ENCODE data around the gene RAB30. TPM values are rescaled to one million over a fixed set of nuclear protein-coding genes. Genes with fewer than 3 reads are reported as not detected.

The RAB30 gene
- polyA plus RNA-seq, 6 donors from 2014 or later = 108 to 156 (median 142) TPM

DNA sequence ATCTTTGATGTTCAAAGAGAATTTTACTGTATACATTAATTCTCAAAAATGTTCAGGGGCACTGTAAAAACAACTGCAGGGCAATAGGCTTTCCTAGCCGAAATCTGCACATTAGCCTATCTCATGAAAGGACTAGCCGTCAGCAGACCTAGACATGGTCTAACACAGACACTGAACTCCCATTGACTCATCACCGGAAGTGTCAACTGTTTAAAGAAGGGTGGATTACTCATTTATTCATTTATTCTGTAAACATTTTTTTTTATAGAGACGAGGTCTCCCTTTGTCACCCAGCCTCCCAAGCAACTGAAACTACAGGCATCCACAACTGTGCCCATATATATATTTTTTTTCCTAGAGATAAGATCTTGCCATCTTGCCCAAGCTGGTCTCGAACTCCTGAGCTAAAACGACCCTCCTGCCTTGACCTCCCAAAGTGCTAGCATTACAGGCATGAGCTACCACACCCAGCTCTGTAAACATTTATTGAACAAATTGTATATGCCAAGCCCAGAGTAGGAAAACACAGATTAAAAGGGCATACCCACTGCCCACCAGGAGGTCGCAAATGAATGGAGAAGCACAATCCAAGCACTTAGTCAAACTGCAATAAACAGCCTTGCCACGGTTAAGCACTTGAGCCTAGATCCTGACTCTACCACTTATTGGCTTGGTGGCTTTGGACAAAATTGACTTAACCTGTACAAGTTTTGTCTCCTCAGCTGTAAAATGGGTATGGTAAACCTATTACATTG is 26.6 kb downstream of the RAB30 start:
- peak in 1 of 2 donors; percentile 15 for ATAC-seq (ENCODE audit: low read depth in 2 of 2)
- Mint-ChIP-seq H3K9me3 (peaks cover 0 to 2% (median 0%) of the 10 kb centered on the region in 7 donors), H3K27me3 (no peaks in the 10 kb centered on the region), H3K4me1 (peaks cover 62 to 95% (median 86%) of the 10 kb centered on the region in 3 donors), H3K27ac (peak overlapping the region; percentile 23 to 87 (median 67)), H3K4me3 (peak overlapping the region in 5 of 8 donors; percentile 5 to 65 (median 34)), H3K36me3 (peaks cover 1 to 2% of the 10 kb centered on the region in 2 donors)
- DNase-seq = no peak

DNA sequence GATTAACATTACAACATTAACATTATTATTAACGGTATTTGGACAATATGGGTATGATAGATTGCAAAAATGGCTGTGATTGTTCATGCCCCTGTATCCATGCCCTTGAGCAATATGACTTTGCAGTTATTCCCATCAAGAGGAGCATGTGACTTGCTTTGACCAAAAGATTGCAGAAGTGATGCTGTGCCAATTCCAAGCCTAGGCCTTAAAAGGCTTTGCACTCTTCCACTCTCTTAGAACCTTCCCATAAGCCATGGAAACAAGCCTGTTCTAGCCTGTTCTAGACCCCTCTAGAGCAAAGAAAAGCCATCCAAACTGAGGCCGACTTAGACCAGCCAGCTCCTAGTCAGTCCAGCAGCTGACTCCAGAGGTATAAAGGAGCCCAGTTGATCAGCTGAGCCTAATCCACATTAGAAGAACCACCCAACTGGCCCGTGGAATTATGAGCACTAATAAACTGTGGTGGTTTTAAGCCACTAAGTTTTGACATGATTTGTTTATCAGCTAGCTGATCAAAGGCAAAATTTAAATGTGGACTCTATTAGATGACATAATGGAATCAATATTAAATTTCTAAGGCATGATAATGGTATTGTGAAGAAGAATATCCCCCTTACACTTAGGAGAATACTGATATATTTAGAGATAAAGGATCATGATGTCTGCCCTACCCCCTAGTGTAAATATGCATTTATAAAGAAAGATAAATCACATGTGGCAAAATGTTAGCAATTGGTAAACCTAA is 28.6 kb downstream of the RAB30 start:
- peaks cover 65 to 93% (median 84%) of the 10 kb centered on the region in 3 donors for H3K4me1 Mint-ChIP-seq
- H3K36me3 Mint-ChIP-seq = peaks cover 6 to 11% of the 10 kb centered on the region in 2 donors
- peak overlapping the region; percentile 13 to 80 (median 62) for H3K27ac Mint-ChIP-seq
- H3K4me3 Mint-ChIP-seq = peak overlapping the region in 3 of 8 donors; percentile 53 to 71 (median 70)
- H3K9me3 Mint-ChIP-seq = no peaks in the 10 kb centered on the region
- H3K27me3 Mint-ChIP-seq = no peaks in the 10 kb centered on the region
- DNase-seq = no peak
- ATAC-seq (ENCODE audit: low read depth in 2 of 2) = peak; percentile 12 to 32

DNA sequence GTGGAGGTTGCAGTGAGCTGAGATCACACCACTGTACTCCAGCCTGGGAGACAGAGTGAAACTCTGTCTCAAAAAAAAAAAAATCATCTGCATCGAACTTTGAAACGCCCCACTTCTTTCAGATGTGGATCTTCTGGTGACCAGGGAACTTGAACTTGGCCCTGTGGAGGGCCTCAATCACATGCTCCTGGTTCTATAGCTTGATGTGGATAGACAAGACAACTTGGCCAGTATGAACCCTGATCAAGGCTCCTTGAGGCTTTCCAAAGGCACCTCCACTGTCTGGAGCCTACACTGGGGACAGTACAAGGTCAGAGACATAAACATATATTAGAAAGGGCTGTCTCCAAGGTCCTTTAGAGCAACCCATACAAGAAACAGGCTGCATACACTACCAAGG is 30.6 kb downstream of the RAB30 start:
- H3K27ac Mint-ChIP-seq = peak overlapping the region in 5 of 6 donors; percentile 77 to 88 (median 79)
- H3K4me3 Mint-ChIP-seq = peak overlapping the region in 6 of 8 donors; percentile 9 to 69 (median 38)
- ATAC-seq (ENCODE audit: low read depth in 2 of 2) (peak in 1 of 2 donors; percentile 8), DNase-seq (no peak)
- H3K36me3 Mint-ChIP-seq = peaks cover 12 to 22% of the 10 kb centered on the region in 2 donors
- peaks cover 69 to 90% (median 82%) of the 10 kb centered on the region in 3 donors for H3K4me1 Mint-ChIP-seq
- H3K9me3 Mint-ChIP-seq = no peaks in the 10 kb centered on the region
- no peaks in the 10 kb centered on the region for H3K27me3 Mint-ChIP-seq

DNA sequence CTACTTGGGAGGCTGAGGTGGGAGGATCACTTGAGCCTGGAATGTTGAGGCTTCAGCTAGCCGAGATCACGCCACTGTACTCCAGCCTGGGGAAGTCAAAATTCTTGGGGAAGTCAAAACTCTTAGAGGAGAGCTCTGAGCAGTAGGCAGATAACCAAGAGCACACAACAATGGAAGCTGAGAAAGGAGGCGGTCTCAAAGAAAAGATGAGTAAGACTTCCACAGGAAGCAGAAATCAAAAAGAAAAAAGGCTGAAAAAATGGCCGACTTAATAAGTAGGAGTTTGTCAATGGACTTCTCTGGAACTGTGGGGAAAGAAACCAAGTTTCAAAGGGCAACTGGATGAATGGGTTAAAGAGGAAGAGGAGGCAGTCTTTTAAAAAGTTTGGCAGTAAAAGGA is 32.1 kb downstream of the RAB30 start:
- Mint-ChIP-seq H3K9me3 (no peaks in the 10 kb centered on the region), H3K27me3 (no peaks in the 10 kb centered on the region), H3K27ac (peak overlapping the region in 4 of 6 donors; percentile 63 to 84 (median 80)), H3K4me1 (peaks cover 68 to 90% (median 80%) of the 10 kb centered on the region in 3 donors), H3K4me3 (peak overlapping the region in 4 of 8 donors; percentile 4 to 53 (median 15)), H3K36me3 (peaks cover 12 to 22% of the 10 kb centered on the region in 2 donors)
- ATAC-seq (ENCODE audit: low read depth in 2 of 2) (no peak), DNase-seq (no peak)

DNA sequence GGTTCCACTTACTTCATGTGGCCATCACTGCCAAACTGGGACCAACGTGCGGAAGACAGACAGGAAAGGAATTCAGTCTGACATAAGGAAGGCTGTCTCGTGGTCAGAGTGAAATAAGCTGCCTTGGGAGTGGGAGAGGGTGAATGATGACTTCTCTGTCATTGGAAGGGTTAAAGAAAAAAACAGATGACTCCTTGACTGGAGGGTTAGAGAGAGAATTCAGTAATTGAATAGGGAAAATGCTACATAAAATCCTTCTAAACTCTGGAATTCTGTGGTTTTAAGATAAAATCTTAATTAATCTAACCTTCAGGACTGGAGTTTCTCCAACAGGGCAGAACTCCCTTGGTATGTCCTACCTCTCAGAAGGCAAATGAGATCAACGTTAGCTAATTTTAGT is 33.8 kb downstream of the RAB30 start:
- Mint-ChIP-seq H3K9me3 (no peaks in the 10 kb centered on the region), H3K27me3 (no peaks in the 10 kb centered on the region), H3K36me3 (peaks cover 12 to 22% of the 10 kb centered on the region in 2 donors), H3K4me1 (peaks cover 63 to 92% (median 76%) of the 10 kb centered on the region in 3 donors), H3K27ac (peak overlapping the region in 5 of 6 donors; percentile 9 to 88 (median 79)), H3K4me3 (peak overlapping the region in 2 of 8 donors; percentile 4 to 30)
- ATAC-seq (ENCODE audit: low read depth in 2 of 2) (no peak), DNase-seq (no peak)

DNA sequence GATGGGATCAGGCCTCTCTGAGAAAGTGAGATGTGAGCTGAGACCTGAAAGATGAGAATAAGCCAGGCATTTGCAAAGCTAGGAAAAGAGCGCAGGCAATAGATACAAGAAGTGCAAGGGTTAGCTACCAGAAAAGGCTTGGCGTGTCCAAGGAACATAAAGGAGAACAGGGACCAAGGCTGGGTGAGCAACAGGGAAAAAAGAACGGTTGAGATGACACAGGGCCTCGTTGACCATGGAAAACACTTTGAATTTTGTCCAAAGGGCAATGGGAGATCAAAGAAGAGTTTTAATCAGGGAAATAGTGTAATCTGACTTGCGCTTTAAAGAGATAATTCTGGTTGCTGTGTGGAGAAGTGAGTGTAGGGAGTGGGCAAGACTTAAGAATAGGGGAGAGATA is 35.0 kb downstream of the RAB30 start:
- H3K36me3 Mint-ChIP-seq = peaks cover 20 to 22% of the 10 kb centered on the region in 2 donors
- peak overlapping the region; percentile 56 to 99 (median 96) for H3K27ac Mint-ChIP-seq

DNA sequence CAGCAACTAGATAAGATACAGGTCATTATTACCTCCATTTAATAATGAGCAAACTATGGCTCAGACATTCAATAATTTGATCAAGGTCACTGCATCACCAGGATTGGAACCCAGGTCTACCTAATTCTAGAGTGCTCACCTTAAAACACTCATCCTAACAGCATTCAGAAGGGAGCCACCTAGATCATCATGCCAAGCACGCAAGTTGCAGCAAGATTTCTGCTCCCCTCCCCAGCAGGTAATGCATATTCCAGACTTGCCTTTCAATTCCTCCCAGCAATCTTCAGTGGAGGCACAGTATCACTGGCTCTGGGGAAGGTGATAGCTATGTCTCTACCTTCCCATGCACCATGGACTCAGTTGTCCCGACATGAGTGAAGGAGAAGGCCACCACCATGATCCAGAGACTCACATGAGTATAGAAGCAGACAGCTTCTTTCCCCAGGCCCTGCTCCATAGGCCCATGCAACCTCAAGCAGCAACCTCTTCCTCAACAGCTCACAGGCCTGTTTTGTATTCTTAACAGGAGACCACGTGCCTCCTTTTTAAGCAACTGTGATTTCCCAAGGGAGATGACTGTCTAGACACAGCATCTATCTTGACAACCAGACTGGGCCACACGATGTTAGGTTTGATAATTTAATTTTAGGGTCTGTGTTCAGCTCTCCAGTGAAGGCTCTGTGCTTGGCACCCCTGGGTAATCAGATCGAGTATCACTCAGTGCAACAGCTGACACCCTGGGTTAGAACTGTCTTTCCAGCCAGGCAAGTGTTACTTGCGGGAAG is 36.4 kb downstream of the RAB30 start:
- Mint-ChIP-seq H3K27me3 (no peaks in the 10 kb centered on the region), H3K27ac (peak overlapping the region; percentile 88 to 99 (median 96)), H3K9me3 (no peaks in the 10 kb centered on the region), H3K4me1 (peaks cover 66 to 95% (median 75%) of the 10 kb centered on the region in 3 donors), H3K36me3 (peaks cover 22 to 25% of the 10 kb centered on the region in 2 donors), H3K4me3 (peak overlapping the region; percentile 29 to 86 (median 76))
- peak; percentile 76 for DNase-seq
- peak; percentile 86 to 91 for ATAC-seq (ENCODE audit: low read depth in 2 of 2)

More for the DNA sequence above, 35.0 kb downstream of the RAB30 start:
- Mint-ChIP-seq H3K27me3 (no peaks in the 10 kb centered on the region), H3K4me3 (peak overlapping the region in 5 of 8 donors; percentile 6 to 84 (median 33)), H3K4me1 (peaks cover 69 to 92% (median 76%) of the 10 kb centered on the region in 3 donors), H3K9me3 (no peaks in the 10 kb centered on the region)
- no peak for DNase-seq
- no peak for ATAC-seq (ENCODE audit: low read depth in 2 of 2)

DNA sequence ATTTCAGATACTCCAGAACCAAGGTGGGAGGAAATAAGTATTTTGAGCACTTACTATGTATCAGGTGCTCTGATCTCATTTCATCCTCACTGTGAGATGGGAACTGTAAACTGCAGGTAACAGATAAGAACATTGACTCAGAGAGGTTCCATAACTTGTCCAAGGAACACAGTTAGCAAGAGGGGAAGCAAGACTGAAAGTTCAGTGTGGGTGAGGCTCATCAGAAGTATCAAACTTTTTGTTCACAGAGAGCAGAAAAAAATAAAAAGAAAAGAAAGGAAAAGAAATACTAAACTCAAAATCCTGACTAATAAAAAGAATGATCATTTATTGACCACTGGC is 37.1 kb downstream of the RAB30 start:
- no peak for ATAC-seq (ENCODE audit: low read depth in 2 of 2)
- H3K27me3 Mint-ChIP-seq = no peaks in the 10 kb centered on the region
- H3K9me3 Mint-ChIP-seq = no peaks in the 10 kb centered on the region
- peaks cover 16 to 22% of the 10 kb centered on the region in 2 donors for H3K36me3 Mint-ChIP-seq
- H3K4me3 Mint-ChIP-seq = peak overlapping the region; percentile 11 to 86 (median 71)
- peak overlapping the region; percentile 31 to 99 (median 92) for H3K27ac Mint-ChIP-seq
- peaks cover 61 to 94% (median 71%) of the 10 kb centered on the region in 3 donors for H3K4me1 Mint-ChIP-seq
- no peak for DNase-seq

DNA sequence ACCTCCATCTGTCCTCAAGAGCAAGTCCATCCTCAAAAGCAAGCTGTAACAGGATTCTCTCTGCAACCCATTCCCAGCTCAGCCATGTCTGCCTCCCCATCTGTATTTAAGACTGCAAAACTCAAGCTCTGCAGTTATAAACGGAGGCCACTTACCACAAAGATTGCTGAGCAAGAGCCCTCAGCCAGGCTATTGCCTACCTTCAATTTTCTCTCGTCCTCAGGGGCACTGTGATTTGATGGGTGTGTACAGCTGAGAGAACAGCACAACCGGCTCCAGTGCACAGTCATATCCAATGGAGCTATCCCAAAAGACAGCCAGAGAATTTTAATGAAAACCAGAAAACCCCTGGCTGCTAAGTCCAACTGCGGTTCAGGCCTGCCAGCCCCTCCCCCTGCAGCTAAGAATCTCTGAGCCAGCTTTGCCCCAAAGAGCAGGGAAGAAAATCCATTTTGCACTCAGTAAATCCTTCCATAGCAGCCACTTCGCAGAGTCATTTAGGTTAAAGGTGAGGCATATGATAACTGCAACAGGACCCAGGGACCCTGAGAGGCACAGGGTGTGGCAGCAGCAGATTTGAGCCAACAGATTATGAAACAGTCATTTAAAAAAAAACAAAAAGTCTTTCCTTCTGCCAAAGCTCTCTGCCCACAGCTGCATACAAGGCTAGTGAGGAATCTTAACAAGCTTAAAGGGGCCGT is 37.6 kb downstream of the RAB30 start:
- H3K27ac Mint-ChIP-seq = peak overlapping the region in 5 of 6 donors; percentile 31 to 99 (median 97)
- peaks cover 55 to 92% (median 68%) of the 10 kb centered on the region in 3 donors for H3K4me1 Mint-ChIP-seq
- DNase-seq (no peak), ATAC-seq (ENCODE audit: low read depth in 2 of 2) (no peak)
- H3K9me3 Mint-ChIP-seq = no peaks in the 10 kb centered on the region
- H3K36me3 Mint-ChIP-seq = peaks cover 11 to 23% of the 10 kb centered on the region in 2 donors
- H3K27me3 Mint-ChIP-seq = no peaks in the 10 kb centered on the region
- peak overlapping the region in 7 of 8 donors; percentile 36 to 86 (median 75) for H3K4me3 Mint-ChIP-seq

DNA sequence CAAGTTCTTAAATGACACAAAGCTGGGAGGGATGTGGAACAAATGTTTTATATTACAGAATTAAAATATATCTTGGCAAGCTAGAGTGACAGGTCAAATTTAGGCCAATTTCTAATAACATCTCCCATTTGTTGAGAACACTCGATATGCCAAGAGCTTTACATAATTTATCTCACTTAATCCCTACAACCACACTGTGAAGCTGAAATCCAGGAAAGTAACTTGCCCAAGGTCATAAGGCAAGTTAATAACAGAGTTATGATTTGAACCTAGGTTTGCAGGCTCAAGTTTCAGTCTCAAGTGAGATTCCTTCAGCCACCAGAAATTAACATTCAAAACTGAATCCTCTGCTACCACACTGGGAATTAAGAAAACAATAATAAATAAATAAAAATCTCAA is 38.3 kb downstream of the RAB30 start:
- no peak for ATAC-seq (ENCODE audit: low read depth in 2 of 2)
- Mint-ChIP-seq H3K27ac (peak overlapping the region in 4 of 6 donors; percentile 78 to 99 (median 92)), H3K4me3 (peak overlapping the region in 6 of 8 donors; percentile 36 to 84 (median 64)), H3K36me3 (peaks cover 11 to 27% of the 10 kb centered on the region in 2 donors), H3K4me1 (peaks cover 63 to 94% (median 74%) of the 10 kb centered on the region in 3 donors), H3K9me3 (no peaks in the 10 kb centered on the region), H3K27me3 (no peaks in the 10 kb centered on the region)
- DNase-seq = no peak

DNA sequence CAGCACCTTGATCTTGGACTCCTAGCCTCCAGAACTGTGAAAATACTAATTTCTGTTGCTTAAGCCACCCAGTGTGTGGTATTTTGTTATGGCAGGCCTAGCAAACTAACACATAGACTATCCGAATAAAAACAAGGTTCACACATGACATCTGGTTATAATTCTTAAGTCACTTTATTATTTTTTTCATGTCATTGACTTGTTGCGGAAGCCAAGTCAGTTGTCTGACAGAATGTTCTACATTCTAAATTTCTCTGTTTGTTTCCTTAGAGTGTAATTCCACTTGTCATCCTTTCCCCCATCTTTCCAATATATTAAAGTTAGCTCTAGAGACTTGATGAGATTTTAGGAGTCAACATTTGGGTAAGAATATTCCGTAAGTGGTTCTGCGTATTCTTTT is 40.6 kb downstream of the RAB30 start:
- Mint-ChIP-seq H3K4me3 (no peak overlapping the region), H3K27ac (peak overlapping the region in 2 of 6 donors; percentile 44 to 56), H3K36me3 (peaks cover 0 to 36% of the 10 kb centered on the region in 2 donors), H3K4me1 (peaks cover 69 to 96% (median 77%) of the 10 kb centered on the region in 3 donors), H3K9me3 (no peaks in the 10 kb centered on the region), H3K27me3 (no peaks in the 10 kb centered on the region)
- ATAC-seq (ENCODE audit: low read depth in 2 of 2) = no peak
- no peak for DNase-seq

DNA sequence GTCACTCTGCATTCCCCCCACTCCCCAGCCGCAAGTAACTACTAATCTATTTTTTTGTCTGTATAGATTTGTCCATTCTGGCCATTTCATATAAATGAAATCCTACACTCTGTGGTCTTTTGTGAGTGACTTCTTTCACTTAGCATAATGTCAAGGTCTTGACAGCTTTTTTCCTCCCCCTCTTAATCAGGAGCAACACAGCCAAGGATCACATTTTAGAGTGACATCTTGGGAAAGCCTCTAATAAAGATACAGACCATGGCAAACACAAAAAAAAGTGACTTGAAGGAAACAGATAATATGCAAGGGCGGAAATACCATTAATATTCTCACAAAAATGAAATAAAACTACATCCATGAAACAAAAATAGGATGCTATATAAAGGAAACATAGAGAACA is 43.9 kb downstream of the RAB30 start:
- ATAC-seq (ENCODE audit: low read depth in 2 of 2) (no peak), DNase-seq (no peak)
- no peaks in the 10 kb centered on the region for H3K27me3 Mint-ChIP-seq
- H3K9me3 Mint-ChIP-seq = no peaks in the 10 kb centered on the region
- H3K27ac Mint-ChIP-seq = peak overlapping the region in 5 of 6 donors; percentile 15 to 83 (median 65)
- peaks cover 69 to 96% (median 83%) of the 10 kb centered on the region in 3 donors for H3K4me1 Mint-ChIP-seq
- peaks cover 0 to 36% of the 10 kb centered on the region in 2 donors for H3K36me3 Mint-ChIP-seq
- H3K4me3 Mint-ChIP-seq = peak overlapping the region in 6 of 8 donors; percentile 2 to 36 (median 14)
